Measurements from ENCODE around the gene ACAN. TPM values are rescaled to one million over a fixed set of nuclear protein-coding genes. Genes with fewer than 3 reads are reported as not detected.

The ACAN gene
- total RNA-seq, 1 donor from 2014 or later: 1.9 TPM

DNA sequence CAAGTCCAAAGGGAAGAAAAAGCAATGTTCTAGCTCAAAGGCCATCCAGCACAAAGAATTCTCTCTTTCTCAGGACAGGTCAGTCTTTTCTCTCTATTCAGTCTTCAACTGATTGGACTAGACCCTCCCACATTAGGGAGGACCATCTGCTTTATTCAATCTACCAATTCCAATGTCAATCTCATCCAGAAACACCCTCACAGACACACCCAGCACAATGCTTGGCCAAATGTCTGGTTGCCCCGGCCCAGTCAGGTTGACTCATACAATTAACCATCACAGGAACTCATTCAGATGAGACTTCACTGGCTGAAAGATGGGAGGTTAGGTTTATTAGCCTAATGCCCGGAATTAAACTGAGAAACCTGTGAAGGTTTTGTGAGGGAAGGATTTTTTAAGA lies 32.4 kb downstream of the ACAN start:
- intact Hi-C loops (cut with DNase I): loop anchor here (10.0 kb wide), 1 partner anchor 361 kb away; no protein-coding TSS in a partner anchor
- no peak for DNase-seq (ENCODE audit: low spot score)

DNA sequence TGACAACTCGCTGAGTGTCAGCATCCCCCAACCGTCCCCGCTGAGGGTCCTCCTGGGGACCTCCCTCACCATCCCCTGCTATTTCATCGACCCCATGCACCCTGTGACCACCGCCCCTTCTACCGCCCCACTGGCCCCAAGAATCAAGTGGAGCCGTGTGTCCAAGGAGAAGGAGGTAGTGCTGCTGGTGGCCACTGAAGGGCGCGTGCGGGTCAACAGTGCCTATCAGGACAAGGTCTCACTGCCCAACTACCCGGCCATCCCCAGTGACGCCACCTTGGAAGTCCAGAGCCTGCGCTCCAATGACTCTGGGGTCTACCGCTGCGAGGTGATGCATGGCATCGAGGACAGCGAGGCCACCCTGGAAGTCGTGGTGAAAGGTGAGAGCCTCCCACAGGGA lies 35.4 kb downstream of the ACAN start:
- no peak for DNase-seq (ENCODE audit: low spot score)
- intact Hi-C loops (cut with DNase I): loop anchor here (10.0 kb wide), 1 partner anchor 364 kb away; no protein-coding TSS in a partner anchor

DNA sequence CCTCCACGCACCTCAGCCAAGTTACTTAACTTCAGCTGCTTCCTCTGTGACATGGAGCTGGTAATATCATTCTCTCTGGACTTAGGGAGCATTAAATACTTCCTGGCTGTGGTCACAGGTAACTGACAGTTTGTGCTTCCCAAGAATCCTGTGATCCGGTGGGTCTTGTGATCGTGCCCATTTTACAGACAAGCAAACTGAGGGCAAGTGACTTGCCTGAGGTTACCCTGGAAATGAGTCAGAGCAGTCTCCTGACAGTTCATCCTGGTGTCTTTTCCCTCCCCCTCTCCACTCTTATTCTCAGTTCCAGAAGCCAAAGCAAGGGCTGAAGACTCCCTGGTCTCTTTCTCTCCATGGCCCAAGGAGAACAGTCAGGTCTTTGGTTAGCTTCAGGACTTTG lies 35.9 kb downstream of the ACAN start:
- intact Hi-C loops (cut with DNase I): loop anchor here (10.0 kb wide), 1 partner anchor 364 kb away; no protein-coding TSS in a partner anchor

DNA sequence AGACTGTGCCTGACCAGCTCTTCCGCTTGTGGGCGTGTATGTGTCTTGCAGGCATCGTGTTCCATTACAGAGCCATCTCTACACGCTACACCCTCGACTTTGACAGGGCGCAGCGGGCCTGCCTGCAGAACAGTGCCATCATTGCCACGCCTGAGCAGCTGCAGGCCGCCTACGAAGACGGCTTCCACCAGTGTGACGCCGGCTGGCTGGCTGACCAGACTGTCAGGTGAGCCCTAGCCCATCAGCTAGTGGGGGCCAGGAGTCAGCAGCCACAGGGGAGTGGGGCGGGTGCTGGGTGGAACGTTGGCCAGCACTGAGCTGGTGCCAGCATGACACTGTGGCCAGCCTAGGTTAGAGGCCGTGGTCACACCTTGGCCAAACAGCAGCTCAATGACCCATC lies 36.7 kb downstream of the ACAN start:
- no peak for DNase-seq (ENCODE audit: low spot score)
- intact Hi-C loops (cut with DNase I): loop anchor here (10.0 kb wide), 1 partner anchor 365 kb away; no protein-coding TSS in a partner anchor

More for the DNA sequence above, 35.9 kb downstream of the ACAN start:
- DNase-seq (ENCODE audit: low spot score): no peak

DNA sequence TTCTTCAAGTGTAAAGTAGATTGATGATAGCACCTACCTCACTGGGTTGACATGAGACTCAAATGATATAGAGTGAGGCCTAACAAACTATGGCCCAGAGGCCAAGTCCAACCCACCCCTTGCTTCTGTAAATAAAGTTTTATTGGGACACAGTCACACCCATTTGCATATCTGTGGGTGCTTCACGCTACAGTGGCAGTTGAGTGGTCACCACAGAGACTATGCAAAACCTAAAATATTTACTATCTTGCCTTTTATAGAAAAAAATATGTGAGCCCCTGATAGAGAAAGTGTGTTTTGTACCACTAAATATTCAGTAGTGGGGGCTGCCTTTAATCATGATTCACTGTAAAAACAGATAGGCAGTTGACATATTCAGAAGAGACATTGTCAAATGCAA lies 38.0 kb downstream of the ACAN start:
- DNase-seq (ENCODE audit: low spot score): no peak
- intact Hi-C loops (cut with DNase I): no loop called here

DNA sequence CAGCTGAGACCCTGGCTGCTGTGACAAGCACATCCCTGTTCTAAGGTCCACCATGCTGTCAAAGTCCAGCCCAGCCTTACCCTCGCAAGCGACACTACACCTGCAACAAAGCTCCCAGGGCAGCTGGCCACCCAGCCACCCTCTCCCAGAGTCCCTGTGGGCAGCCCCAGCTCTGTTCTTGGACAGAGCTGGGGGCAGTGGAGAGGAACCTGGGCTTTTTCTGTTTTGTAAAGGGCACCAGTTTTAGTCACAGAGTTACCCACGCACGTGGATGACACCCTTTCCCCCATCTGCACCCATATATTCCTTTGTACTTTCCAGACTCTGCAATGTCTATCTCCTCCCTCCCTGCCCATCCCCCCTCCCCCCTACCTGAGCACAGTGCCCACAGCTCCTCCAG lies 38.9 kb downstream of the ACAN start:
- no peak for DNase-seq (ENCODE audit: low spot score)
- intact Hi-C loops (cut with DNase I): no loop called here

DNA sequence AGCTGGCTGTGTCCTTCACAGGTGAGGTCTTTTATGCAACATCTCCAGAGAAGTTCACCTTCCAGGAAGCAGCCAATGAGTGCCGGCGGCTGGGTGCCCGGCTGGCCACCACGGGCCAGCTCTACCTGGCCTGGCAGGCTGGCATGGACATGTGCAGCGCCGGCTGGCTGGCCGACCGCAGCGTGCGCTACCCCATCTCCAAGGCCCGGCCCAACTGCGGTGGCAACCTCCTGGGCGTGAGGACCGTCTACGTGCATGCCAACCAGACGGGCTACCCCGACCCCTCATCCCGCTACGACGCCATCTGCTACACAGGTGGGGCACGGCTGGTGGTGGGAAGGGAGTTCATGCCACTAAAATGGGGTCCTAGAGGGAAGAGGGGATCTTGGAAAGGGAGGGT lies 40.1 kb downstream of the ACAN start:
- no peak for DNase-seq (ENCODE audit: low spot score)
- intact Hi-C loops (cut with DNase I): no loop called here

DNA sequence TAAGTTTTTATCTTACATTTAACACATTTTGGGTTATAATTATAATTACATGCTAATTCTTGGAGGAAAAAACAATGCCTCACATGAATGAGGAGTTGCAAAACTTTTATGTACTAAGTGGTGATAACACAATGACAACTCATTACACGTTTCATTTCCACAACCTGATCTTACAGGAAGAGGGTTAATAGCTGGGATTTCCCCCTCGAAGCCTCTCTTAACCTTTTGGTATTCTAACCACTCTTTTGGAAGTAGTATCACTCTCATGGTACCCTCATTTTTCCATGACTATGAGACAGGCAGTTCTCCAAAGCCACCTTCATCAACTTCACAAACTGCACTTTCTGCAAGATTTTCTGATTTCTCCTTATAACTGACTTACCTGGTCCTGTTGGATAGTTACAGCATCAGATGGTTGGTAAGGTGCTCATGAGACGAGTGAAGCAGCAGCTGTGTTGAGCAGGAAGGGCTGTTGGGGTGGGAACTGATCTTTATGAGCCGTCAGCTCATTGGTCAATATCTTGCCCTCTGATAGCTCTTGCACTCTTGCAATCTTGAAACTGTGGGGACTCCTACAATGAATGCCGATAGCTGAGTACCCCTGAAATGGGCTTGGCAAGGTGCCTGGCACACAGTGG lies 41.6 kb downstream of the ACAN start:
- no peak for DNase-seq (ENCODE audit: low spot score)
- intact Hi-C loops (cut with DNase I): no loop called here

DNA sequence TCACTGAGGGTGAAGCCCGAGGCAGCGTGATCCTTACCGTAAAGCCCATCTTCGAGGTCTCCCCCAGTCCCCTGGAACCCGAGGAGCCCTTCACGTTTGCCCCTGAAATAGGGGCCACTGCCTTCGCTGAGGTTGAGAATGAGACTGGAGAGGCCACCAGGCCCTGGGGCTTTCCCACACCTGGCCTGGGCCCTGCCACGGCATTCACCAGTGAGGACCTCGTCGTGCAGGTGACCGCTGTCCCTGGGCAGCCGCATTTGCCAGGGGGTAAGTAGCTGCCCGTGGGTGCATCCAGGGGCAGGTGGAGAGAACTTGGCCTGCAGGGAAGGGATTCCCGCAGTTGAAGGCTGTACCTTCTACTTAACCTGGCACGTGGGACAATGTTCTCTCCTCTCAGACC lies 42.4 kb downstream of the ACAN start:
- no peak for DNase-seq (ENCODE audit: low spot score)
- intact Hi-C loops (cut with DNase I): no loop called here

DNA sequence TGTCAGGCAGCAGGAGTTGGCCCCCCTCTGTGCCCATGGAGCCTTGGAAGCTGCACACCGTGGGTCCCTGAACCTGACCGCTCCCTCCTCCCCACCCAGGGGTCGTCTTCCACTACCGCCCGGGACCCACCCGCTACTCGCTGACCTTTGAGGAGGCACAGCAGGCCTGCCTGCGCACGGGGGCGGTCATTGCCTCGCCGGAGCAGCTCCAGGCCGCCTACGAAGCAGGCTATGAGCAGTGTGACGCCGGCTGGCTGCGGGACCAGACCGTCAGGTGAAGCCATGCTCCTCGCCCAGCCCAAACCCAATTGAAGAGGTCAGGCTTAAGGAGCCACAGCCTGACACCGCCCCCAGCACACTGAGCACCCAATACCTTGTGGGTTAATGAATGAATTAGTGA lies 43.9 kb downstream of the ACAN start:
- DNase-seq (ENCODE audit: low spot score): no peak
- intact Hi-C loops (cut with DNase I): no loop called here

DNA sequence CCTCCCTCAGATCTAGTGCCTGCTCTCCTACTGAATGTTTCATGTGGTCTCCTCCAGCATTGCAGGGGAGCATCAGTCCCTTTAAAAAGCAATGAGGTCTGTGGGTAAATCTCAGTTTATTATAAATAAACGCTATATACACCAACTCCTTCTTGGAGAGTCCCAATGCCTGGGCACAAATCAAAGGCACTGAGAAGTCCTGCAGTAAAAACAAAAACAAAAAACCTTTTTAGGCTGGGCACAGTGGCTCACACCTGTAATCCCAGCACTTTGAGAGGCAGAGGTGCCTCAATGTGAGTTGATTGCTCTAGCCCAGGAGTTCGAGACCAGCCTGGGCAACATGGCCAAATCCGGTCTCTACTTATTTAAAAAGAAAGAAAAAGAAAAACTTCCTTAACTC lies 45.0 kb downstream of the ACAN start:
- intact Hi-C loops (cut with DNase I): no loop called here
- DNase-seq (ENCODE audit: low spot score): no peak

DNA sequence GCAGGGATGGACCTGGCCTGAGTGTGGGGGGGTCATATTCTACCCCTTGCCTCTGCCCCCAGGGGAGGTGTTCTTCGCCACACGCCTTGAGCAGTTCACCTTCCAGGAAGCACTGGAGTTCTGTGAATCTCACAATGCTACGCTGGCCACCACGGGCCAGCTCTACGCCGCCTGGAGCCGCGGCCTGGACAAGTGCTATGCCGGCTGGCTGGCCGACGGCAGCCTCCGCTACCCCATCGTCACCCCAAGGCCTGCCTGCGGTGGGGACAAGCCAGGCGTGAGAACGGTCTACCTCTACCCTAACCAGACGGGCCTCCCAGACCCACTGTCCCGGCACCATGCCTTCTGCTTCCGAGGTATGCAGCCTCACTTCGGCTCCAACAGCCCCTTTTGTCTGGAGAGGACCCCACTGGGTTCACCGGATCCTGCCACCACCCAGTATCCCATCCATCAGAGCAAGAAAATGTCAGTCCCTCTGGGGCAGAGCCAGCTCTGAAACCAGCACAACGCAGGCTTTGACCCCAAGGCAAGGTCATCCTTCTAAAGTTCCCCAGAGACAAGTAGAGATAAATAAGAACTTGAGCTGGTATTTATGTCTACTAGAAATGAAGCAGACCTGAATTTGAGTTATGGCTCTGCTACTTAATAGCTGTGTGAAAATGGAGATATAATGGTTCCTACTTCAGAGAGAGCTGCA lies 46.3 kb downstream of the ACAN start:
- intact Hi-C loops (cut with DNase I): no loop called here

DNA sequence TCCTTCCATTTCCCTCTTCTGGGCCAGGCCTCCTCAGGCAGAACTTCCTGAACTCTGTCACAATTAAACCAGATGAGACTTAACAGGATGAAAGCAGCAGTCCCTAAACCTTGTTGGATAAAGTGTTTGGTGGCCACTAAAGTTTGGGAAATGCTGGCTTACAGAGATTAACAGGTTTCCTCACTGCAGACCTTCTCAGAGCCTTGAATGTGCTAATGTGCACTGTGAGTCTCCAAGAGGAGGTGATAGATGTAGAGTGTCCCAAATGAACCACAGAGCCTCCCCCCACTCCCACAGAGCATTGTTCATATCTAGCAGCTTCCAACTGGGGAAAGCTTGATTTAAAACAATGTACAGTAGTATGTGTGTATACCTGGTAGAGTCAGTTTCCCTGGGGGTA lies 49.2 kb downstream of the ACAN start:
- intact Hi-C loops (cut with DNase I): no loop called here
- no peak for DNase-seq (ENCODE audit: low spot score)

More for the DNA sequence above, 46.3 kb downstream of the ACAN start:
- DNase-seq (ENCODE audit: low spot score): no peak

DNA sequence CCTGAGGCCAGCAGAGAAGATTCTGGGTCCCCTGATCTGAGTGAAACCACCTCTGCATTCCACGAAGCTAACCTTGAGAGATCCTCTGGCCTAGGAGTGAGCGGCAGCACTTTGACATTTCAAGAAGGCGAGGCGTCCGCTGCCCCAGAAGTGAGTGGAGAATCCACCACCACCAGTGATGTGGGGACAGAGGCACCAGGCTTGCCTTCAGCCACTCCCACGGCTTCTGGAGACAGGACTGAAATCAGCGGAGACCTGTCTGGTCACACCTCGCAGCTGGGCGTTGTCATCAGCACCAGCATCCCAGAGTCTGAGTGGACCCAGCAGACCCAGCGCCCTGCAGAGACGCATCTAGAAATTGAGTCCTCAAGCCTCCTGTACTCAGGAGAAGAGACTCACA lies 55.7 kb downstream of the ACAN start:
- no peak for DNase-seq (ENCODE audit: low spot score)
- intact Hi-C loops (cut with DNase I): no loop called here

DNA sequence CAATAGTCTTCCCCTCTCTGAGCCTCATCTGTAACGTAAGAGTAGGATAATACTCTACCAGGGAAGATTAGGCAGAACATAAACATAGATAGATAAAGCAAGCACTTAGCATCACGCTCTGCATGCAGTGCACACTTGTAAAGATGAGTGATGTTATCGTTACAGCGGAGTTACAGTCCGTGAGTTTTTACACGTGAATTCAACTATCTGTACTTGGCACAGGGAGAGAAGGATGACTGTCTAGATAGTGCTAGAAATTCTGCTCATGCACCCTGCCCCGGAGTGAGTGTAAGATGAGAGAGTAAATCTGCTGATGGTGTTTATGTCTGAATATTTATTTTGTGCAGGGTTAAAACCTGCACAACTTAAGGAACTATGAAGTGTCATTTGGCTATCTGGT lies 56.3 kb downstream of the ACAN start:
- intact Hi-C loops (cut with DNase I): no loop called here
- DNase-seq (ENCODE audit: low spot score): no peak

DNA sequence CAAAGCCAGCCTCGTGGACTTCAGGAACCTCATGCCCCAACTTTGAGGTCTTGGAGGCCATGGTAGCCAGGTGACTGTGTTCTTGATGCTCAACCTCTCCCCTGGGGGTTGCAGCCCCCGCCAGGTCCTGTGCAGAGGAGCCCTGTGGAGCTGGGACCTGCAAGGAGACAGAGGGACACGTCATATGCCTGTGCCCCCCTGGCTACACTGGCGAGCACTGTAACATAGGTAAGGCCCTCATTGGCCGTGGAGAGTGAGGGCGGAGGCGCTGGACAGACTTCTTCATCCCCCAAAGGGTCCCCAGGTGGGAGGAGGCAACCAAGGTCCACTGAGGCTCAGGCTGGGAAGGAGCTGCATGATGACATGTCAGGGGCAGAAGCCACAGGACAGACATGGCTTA lies 57.0 kb downstream of the ACAN start:
- DNase-seq (ENCODE audit: low spot score): no peak
- intact Hi-C loops (cut with DNase I): no loop called here

DNA sequence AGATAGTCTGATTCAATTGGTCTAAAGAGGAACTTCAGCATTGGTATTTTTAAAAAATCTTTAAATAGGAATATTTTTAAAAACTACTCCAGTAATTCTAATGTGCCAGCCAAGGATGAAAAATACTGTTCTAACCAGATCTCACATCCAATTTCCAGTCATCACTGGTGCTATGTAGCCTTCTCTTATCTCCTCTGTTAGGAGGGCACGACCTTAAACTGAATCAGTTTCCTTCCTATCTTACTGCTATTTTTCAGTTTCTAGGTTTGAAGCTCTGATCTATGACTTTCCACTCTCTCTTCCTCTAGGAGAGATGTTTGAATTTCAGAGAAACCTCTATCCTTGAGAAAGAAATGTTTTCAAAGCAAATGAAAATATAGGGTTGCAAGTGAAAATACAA lies 60.2 kb downstream of the ACAN start:
- DNase-seq (ENCODE audit: low spot score): no peak
- intact Hi-C loops (cut with DNase I): no loop called here

DNA sequence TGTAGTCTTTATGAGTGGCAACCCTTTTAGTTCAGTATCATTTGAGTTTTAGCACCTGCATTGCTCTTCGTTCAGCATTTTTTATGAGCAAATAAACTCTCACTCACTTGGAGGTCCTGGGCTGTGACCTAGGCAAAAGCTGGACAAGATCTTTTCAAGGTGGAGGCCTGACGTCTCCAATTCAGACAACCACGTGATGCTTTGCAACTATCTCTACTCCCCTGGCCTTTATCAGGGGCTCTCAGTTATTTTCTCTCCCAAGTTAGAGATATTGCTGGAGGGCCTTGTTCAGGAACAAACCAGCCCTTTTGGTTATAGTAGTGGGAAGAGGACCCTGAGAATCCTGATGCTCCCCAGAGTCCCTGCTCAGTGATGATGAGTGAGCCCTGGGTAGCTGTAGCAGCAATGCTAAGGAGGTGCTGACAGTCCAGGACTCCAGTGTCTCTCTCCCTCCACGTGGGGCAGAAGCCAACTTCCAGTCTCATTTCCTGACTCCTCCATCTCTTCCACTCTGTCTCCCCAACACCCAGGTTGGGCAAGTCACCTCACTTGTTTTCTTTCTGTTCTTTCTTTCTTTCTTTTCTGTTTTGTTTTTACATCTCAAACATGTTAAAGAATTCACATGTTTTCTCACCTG lies 61.7 kb downstream of the ACAN start:
- intact Hi-C loops (cut with DNase I): no loop called here
- no peak for DNase-seq (ENCODE audit: low spot score)

DNA sequence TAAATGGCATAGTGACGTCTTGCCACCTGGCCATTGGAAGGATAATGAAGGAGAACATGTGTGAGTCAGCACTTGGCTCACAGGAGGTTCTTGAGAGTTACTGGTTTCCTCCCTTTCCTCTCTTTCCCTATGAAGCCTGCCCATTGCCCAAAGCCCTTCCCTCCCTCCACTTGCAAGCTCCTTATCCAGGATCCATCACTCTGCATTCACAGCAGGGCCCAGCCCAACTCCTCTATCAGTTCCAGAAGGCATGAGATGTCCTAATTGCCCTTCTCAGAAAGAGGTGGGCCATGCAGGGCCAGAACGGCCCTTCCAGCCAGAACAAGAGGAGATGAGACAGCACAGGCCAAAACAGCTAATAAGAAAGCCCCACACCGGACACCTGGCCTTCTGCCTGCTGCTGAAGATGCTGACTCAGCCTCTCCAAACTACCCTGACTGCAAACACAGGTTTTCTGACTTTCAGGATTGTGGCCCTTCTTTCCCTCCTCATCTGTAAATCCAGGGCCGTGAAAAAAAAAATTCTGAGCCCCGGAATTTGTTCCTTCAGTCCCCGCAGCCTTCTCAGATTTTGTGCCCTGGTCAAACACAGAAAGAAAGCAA lies 62.4 kb downstream of the ACAN start:
- DNase-seq (ENCODE audit: low spot score): no peak
- intact Hi-C loops (cut with DNase I): no loop called here

DNA sequence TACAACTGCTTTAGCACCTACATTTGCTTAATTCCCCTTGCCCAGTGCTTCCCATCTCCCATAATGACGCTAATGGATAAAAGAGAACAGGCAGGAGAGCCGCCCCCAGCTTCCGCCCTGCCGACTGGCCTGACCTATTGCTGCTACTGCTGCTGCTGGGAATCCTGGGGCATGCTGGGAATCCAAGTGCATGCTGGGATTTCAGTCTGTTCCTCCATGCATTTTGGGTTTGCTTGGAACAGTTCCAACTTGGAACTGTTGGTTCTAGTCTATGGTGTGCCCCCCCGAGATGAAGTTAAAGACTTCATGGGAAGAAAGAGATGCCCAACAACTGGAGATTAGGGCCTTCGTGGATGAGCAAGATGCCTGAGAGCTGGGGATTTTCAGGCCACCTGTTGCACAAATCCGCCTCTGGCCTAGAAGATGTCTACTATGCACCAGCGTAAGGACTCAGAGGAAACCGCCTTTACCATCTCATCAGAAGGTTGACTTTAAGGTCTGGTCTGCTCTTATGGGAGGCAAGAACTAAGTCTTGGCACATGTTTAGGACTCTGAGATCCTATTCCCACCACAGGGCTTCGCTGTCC lies 63.2 kb downstream of the ACAN start:
- DNase-seq (ENCODE audit: low spot score): no peak
- intact Hi-C loops (cut with DNase I): no loop called here

All from cardiac septum (tissue), 1 donor.